Duodenal mucosa (tissue), 2 donors: ENCODE measurements around the gene TTC28.

Source experiments
- H3K27ac ChIP-seq: one replicate; pipeline ENCODE4 v1.7.0; 2013; ENCODE audit warnings: low read depth, low read length
- H3K27me3 ChIP-seq, 2 donors: one replicate each; pipeline ENCODE4 v1.7.0; 2013; ENCODE audit warnings: low read length in 2 of 2, control low read depth in 1 of 2; ENCODE audit not compliant: insufficient read depth in 2 of 2, control insufficient read depth in 1 of 2
- H3K36me3 ChIP-seq, 2 donors: one replicate each; pipeline ENCODE4 v1.7.0; 2013; ENCODE audit warnings: low read length in 2 of 2, control low read depth in 1 of 2; ENCODE audit not compliant: insufficient read depth in 2 of 2, control insufficient read depth in 1 of 2
- H3K4me1 ChIP-seq, 2 donors: one replicate each; pipeline ENCODE4 v1.7.0; 2013; ENCODE audit warnings: low read length in 2 of 2, control low read depth in 1 of 2; ENCODE audit not compliant: insufficient read depth in 2 of 2, control insufficient read depth in 1 of 2
- H3K4me3 ChIP-seq, 2 donors: one replicate each; pipeline ENCODE4 v1.7.0; 2013; ENCODE audit warnings: low read length in 2 of 2, low read depth in 1 of 2
- H3K9ac ChIP-seq, 2 donors: one replicate each; pipeline ENCODE4 v1.7.0; 2013; ENCODE audit warnings: low read length in 2 of 2, low read depth in 1 of 2
- H3K9me3 ChIP-seq, 2 donors: one replicate each; pipeline ENCODE4 v1.7.0; 2013; ENCODE audit warnings: low read length in 2 of 2, control low read depth in 1 of 2; ENCODE audit not compliant: control insufficient read depth in 1 of 2

Gene TTC28

GRCh38 chr22:28249402-28249801 lies 430.2 kb downstream of the TTC28 start:
- Histone ChIP-seq H3K9ac (no peak overlapping the region), H3K4me1 (peaks cover 11 to 31% of the 10 kb centered on the region in 2 donors), H3K36me3 (no peaks in the 10 kb centered on the region), H3K27ac (no peak overlapping the region), H3K4me3 (no peak overlapping the region), H3K27me3 (no peaks in the 10 kb centered on the region), H3K9me3 (no peaks in the 10 kb centered on the region)

- Histone ChIP-seq H3K9ac (no peak overlapping the region), H3K4me3 (no peak overlapping the region), H3K27ac (no peak overlapping the region), H3K36me3 (no peaks in the 10 kb centered on the region), H3K9me3 (no peaks in the 10 kb centered on the region), H3K4me1 (peaks cover 11 to 36% of the 10 kb centered on the region in 2 donors), H3K27me3 (no peaks in the 10 kb centered on the region)
These were observed 431.8 kb downstream of the TTC28 start for GRCh38 chr22:28247667-28248363.

- Histone ChIP-seq H3K4me3 (no peak overlapping the region), H3K36me3 (no peaks in the 10 kb centered on the region), H3K9me3 (no peaks in the 10 kb centered on the region), H3K9ac (no peak overlapping the region), H3K27me3 (no peaks in the 10 kb centered on the region), H3K27ac (no peak overlapping the region), H3K4me1 (peaks cover 11 to 32% of the 10 kb centered on the region in 2 donors)
These were observed 432.5 kb downstream of the TTC28 start for GRCh38 chr22:28247136-28247535.

- H3K9me3 ChIP-seq = no peaks in the 10 kb centered on the region
- no peaks in the 10 kb centered on the region for H3K36me3 ChIP-seq
- H3K9ac ChIP-seq = no peak overlapping the region
- H3K4me3 ChIP-seq = no peak overlapping the region
- no peaks in the 10 kb centered on the region for H3K27me3 ChIP-seq
- H3K27ac ChIP-seq = no peak overlapping the region
- H3K4me1 ChIP-seq = peaks cover 11 to 32% of the 10 kb centered on the region in 2 donors
These were observed 433.2 kb downstream of the TTC28 start for GRCh38 chr22:28246397-28246796.

GRCh38 chr22:28245579-28246224 lies 433.9 kb downstream of the TTC28 start:
- no peaks in the 10 kb centered on the region for H3K27me3 ChIP-seq
- no peak overlapping the region for H3K9ac ChIP-seq
- no peaks in the 10 kb centered on the region for H3K9me3 ChIP-seq
- H3K4me3 ChIP-seq = no peak overlapping the region
- no peak overlapping the region for H3K27ac ChIP-seq
- peaks cover 11 to 29% of the 10 kb centered on the region in 2 donors for H3K4me1 ChIP-seq
- H3K36me3 ChIP-seq = no peaks in the 10 kb centered on the region

- H3K9me3 ChIP-seq = no peaks in the 10 kb centered on the region
- no peak overlapping the region for H3K27ac ChIP-seq
- no peak overlapping the region for H3K9ac ChIP-seq
- H3K4me3 ChIP-seq = no peak overlapping the region
- no peaks in the 10 kb centered on the region for H3K27me3 ChIP-seq
- no peaks in the 10 kb centered on the region for H3K36me3 ChIP-seq
- peaks cover 11 to 27% of the 10 kb centered on the region in 2 donors for H3K4me1 ChIP-seq
These were observed 434.9 kb downstream of the TTC28 start for GRCh38 chr22:28244757-28245156.

GRCh38 chr22:28243539-28243938 lies 436.1 kb downstream of the TTC28 start:
- no peaks in the 10 kb centered on the region for H3K36me3 ChIP-seq
- H3K9ac ChIP-seq = no peak overlapping the region
- H3K9me3 ChIP-seq = no peaks in the 10 kb centered on the region
- H3K4me1 ChIP-seq = peaks cover 8 to 25% of the 10 kb centered on the region in 2 donors
- H3K27me3 ChIP-seq = no peaks in the 10 kb centered on the region
- no peak overlapping the region for H3K4me3 ChIP-seq
- no peak overlapping the region for H3K27ac ChIP-seq

GRCh38 chr22:28241656-28242290 lies 437.9 kb downstream of the TTC28 start:
- Histone ChIP-seq H3K9ac (no peak overlapping the region), H3K36me3 (no peaks in the 10 kb centered on the region), H3K4me1 (peaks cover 7 to 23% of the 10 kb centered on the region in 2 donors), H3K9me3 (no peaks in the 10 kb centered on the region), H3K27me3 (no peaks in the 10 kb centered on the region), H3K27ac (no peak overlapping the region), H3K4me3 (no peak overlapping the region)

- Histone ChIP-seq H3K27ac (no peak overlapping the region), H3K9me3 (no peaks in the 10 kb centered on the region), H3K9ac (no peak overlapping the region), H3K27me3 (no peaks in the 10 kb centered on the region), H3K36me3 (no peaks in the 10 kb centered on the region), H3K4me1 (peaks cover 0 to 10% of the 10 kb centered on the region in 2 donors), H3K4me3 (no peak overlapping the region)
These were observed 439.7 kb downstream of the TTC28 start for GRCh38 chr22:28239941-28240340.

- Histone ChIP-seq H3K4me3 (no peak overlapping the region), H3K9me3 (no peaks in the 10 kb centered on the region), H3K27ac (no peak overlapping the region), H3K27me3 (no peaks in the 10 kb centered on the region), H3K36me3 (no peaks in the 10 kb centered on the region), H3K4me1 (no peaks in the 10 kb centered on the region), H3K9ac (no peak overlapping the region)
These were observed 441.9 kb downstream of the TTC28 start for GRCh38 chr22:28237783-28238182.
